Fibroblast of upper back skin (primary cell): ENCODE data around the gene TBC1D14.
"Not testable (repeated sequence)": the region's sequence is repeated elsewhere in the genome, so short reads cannot be mapped to it uniquely, and the experiment has no call there.

ENCODE experiments used
- DNase-seq: peaks from one replicate; pipeline ENCODE4 v3.0.0-alpha.2; 2013

Gene TBC1D14

DNA sequence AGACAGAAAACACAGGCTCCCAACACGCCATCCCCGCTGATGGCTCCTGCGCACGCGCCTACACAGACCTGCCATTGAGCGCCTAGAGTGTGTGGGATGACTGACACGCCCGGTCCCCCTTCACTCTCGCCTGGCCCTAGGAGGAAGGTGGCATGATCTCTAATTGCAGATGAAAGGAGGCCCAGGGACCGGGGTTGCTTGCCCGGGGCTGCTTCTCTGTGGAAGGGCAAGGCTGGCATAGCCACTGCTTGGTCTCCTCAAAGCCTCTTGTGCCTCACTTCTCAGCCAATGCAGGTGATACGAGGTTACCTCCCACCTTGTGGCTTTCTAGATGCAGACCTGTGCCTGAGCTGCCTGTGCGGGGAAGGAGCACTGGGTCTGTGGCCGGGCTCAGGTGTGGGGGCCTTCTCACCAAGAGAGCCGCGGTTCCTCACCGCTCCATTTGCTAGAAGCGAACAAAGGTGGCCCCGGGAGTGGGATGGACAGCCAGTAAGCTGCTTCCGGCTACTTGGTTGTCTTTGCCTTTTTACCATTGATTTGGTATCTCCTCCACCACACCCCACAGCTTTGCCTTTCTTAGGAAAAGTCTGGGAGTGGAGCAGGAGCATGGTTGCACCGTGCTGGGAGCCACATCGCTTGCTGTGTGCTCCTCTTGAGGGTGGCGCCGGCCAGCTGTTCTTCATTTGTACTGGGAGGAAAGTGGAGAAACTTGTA, 47.0 kb downstream of the TBC1D14 start:
- no peak for DNase-seq

DNA sequence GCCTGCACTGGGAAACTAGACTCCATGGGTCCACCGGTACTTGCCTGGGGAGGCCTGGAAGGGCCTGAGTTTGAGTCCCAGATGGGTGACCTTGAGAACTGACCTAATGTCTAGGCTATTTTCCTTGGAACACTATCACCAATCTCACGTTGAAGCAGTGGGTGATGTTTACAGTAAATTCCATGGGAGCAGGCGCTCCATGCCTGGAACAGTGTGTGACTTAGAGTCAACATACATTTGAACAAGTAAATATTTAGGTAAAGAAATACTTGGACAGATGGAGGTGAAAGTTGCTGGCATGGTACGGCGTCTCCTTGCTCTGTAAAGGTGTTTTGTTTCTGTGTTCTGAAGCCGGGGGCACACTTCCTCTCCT, 47.5 kb downstream of the TBC1D14 start:
- DNase-seq, result no peak

DNA sequence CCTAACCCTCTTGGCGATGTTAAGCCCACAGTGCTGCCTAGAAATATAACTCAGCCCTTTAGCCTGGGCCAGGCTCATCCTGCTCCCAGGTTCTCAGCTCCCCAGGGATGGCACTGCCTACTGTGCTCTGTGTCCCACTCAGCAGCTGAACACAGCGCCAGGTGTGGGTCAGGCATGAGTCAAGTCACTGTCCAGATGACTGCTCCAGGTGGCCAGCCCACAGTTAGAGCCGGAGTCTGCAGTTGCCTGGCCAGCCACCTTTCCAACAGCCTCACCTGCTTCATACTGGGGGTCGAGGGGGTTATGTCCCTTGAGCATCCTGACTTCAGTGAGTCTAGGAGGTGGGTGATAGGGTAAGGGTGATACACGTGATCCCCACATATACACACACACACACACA, 48.4 kb downstream of the TBC1D14 start:
- DNase-seq, result no peak

DNA sequence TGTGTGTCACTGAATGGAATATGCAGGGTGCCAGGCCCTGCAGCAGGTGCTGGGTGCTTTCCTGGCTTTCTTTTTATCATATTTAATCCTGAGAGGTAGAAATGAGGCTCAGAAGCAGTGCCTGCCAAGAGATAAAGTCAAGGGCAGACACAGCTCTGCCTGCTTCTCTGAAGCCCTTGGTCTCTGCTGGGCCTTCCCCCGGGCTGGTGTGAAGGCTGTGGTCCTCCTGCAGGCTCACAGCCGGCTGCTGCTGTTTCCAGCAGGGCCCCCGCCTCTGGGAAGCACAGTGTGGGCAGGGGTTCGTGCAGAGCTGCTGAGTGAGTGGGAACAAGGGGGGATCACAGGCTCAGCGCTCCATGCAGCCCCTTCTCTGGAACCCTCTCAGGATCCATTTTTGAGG, 49.6 kb downstream of the TBC1D14 start:
- no peak for DNase-seq

DNA sequence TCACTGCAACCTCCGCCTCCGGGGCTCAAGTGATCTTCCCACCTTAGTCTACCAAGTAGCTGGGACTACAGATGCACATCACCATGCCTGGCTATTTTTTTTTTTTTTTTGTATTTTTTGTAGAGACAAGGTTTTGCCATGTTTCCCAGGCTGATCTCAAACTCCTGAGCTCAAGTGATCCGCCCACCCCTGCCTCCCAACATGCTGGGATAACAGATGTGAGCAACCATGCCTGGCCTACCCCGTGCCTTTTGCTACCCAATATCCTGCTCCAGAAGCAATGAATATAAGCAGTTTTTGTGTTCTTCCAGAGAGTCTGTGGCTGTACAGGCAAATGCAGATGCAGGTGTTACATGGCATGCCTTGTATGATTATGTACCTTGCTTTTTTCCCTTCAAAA, 50.5 kb downstream of the TBC1D14 start:
- DNase-seq, result no peak

DNA sequence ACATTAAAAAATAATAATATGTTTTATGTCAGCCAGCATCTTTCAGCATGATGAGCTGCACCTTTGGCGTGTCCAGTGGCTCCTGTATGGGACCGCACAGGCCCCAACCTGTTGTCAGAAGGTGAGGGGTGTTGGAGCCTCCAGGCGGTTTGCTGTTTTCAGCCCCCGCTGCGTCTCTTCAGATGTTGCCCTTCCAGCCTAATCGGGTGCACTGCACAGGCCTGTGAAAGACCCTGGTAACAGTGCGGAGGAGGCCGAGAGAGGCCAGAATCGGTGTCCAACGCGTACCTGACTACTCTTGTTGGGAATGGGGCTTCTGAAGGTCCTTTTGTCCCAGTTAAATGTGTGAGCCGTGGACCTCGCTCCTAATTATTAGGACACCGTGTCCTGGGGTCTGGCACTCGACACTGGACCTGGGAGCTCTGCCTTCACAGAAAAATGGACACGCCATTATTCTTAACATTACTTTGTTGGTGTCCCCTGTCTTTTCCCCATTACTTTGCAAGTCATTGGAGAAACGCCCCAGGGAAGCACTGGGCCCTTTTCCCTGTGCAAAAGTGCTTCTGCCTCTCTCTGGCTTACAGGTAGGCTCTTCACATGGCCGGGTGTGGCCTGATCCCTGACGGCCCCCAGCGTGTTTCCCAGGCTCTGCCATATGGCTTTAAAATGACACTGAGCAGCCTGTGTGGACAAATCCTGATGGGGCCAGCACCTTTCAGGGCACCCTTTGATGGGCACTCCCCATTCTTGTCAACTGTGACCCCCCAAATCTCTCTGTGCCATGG, 51.2 kb downstream of the TBC1D14 start:
- no peak for DNase-seq

DNA sequence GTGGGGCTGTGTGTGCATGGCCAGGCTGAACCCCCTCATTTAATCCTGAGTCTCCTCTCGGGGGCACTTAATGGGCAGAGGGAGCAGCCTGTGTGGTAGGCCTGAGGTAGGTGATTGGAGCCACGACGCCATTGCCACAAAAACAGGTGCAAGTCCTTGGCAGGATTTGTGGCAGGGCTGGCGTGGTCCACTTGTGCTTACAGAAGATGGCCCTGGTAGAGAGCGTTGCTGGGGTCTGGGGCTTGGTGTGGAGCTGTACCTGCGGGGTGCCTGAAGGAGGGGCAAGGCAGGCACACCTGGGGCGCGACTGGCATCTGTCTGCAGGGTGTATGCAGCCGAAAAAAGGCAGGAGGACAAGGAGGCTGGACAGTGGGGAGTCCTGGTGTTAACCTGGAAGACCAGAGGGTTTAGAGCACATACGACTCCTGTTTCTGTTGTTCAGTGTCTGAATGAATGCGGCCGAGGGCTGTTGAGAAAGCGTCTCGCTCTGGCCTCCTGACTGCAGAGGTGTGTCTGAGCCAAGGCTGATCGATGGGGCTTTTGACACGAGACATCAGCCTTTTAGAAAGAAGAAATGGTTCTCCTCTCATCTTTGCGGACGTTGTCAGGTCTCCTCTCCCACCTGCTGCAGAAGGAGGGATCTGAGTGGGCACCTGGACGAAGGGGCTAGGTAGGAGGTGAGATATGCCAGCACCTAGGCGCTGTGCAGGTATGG, 52.0 kb downstream of the TBC1D14 start:
- no peak for DNase-seq

DNA sequence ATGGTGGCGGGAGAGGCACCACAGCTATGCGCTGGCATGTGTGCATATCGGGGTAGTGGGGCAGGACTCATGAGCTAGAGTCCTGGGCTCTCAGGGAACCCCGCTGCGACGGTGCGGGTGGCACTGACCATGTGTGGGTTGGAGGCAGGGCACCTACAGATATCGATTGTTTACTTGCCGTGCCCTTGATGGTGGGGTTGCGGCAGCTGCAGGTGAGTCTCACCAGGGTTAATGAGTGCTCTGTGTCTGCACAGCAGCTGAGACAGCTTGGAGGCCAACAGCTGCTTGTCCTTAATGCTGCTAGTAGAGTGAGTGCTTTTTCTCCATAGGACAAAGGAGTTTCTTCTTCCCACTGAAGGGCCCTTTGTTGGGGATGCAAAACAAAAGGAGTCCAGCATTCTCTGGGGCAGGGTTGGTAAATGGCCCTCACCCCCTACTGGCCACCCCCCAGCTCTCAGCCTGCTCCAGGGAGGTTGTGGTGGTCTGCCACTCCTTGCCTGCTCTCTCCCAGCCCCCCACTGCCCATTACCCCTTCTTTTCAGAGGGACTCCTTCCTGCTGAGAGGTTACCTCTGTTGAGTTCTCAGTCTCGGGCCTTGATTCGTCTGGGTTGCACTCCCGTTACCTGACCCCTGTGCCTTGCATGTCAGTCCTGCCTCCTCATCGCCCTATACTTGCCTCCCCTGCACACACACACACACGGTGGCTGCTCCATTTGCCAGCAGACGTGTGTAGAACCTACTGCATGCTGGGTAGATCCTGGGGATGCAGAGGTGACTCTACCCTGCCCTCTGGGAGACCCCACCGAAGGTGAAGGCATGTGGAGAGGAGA, 52.8 kb downstream of the TBC1D14 start:
- DNase-seq, result no peak

DNA sequence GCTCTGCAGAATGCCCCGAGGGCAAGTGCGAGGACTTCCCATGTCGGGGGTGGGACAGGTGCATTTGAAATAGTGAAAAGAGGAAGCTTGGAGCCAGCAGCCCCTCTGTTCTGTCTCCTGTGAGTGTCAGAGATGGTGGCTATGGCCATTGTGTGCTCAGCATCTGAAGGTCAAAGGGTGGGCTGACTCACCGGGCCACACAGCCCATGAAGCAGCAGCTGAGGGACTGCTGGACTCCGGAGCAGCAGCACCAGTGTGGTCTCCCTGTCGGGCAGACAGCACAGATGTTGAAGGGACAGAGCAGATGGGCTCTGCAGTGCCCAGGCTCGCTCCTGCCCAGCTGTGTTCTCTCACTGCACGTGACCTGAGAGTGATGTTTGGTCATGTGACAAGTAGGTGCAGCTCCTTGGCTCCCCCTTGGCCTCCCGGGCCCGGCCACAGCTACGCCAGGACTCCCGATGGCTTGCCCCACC, 53.5 kb downstream of the TBC1D14 start:
- no peak for DNase-seq

DNA sequence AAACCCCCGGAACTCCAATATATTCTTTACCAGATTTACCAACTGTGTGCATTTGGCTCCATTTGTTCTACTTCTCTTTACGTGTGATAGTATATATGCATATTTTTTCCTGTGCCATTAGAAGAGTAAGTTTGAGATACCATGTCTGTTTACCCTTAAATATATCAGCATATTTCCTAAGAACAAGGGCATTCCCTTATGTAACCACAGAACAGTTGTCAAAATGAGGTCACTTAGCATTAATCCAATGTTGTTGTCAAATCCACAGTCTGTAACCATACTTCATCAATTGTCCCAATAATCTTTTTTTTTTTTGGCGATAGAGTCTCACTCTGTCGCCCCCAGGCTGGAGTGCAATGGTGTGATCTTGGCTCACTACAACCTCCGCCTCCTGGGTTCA, 55.2 kb downstream of the TBC1D14 start:
- DNase-seq, result no peak

DNA sequence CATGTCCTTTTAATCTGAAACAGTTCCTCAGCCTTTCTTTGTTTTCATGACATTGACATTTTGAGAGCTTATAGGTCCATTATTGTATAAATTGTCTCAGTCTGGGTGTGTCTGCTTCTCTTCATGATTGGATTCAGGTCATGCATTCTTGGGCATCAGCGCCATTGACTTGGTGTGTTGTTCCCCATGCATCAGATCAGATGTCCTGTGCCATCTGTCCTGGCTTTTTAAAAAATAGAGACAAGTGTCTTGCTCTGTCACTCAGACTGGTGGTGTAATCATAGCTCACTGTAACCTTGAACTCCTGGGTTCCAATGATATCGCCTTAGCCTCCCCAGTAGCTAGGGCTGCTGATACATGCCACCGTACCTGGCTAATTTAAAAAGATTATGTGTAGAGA, 55.7 kb downstream of the TBC1D14 start:
- DNase-seq, result no peak

DNA sequence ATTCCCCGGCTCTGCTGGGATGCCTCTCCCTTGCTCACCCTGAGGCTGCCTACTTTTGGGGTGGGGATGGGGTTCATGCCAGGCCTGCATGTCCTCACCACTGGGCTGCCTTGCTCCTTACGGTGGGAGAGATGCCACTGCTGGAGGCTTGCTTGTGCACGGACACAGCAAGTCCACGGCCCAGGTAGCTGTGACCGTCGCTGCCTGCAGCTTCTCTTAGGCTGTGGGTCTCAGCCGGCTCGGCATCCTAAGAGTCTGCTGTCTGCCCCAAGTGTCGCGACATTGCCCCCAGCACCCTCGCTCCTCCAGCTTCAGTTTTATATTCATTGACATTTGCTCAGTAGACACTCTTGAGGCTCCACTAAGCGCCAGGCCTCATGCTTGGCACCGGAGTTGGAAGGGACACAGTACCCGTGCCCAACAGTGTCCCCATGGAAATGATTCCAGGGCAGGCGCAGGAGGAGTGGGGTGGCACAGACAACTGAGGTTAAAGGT, 58.3 kb downstream of the TBC1D14 start:
- no peak for DNase-seq

DNA sequence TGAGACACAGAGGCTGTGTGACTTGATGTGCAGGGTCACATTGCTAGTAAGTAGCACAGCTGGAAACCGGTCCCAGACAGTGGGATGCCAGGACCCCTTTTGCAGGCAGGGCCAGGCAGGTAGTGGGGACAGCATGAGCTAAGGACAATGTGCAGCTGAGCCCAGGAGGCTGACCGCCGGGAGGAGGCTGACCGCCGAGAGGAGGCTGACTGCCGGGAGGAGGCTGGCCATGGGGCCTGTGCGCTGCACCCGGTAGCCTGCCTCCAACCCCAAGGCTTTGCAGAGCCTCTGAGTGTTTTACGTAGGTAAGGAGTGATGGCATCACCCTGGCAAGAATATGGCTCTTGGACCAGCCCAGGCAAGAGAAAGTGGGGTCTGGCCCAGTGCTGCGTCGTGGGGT, 58.9 kb downstream of the TBC1D14 start:
- no peak for DNase-seq

DNA sequence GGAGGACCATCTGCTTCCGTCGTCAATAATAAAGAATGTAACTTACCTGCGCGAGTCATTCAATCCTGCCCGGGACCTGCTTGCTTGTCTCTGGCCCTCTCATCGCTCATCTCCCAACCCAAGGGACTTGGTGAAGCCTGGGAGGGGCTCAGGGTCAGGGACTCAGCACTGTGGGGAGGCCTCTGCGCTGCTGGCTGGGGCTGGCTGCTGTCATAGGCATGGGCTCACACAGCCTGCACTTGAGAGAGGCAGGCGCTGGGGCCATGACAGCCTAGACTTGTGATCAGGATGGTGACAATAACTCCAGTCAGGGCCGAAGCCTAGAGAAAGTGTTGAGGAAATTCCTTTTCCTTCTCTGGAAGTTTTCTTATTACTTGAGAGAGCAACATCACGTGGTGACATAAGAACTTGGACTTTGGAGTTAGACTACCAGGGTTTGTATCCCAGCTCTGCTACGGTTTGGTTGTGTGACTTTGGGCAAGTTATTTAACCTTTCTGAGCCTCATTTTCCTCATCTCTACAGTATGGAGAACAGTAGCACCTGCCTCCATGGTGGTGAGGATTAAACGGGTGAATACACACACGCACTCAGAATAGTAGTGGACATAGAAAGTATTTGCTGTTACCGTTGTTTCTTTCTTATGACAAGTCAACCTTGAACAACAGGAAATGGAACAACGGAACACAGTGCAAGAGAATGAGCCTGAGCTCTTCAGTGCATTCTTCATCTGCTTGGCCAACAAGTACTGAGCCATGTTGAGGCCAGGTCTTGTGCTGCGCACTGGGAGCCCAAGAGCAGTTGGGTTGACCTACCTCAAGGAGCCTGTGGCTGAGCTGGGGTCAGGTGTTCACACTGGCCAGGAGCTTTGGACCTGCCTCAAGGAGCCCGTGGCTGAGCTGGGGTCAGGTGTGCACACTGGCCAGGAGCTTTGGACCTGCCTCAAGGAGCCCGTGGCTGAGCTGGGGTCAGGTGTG, 60.5 kb downstream of the TBC1D14 start:
- DNase-seq, result no peak

DNA sequence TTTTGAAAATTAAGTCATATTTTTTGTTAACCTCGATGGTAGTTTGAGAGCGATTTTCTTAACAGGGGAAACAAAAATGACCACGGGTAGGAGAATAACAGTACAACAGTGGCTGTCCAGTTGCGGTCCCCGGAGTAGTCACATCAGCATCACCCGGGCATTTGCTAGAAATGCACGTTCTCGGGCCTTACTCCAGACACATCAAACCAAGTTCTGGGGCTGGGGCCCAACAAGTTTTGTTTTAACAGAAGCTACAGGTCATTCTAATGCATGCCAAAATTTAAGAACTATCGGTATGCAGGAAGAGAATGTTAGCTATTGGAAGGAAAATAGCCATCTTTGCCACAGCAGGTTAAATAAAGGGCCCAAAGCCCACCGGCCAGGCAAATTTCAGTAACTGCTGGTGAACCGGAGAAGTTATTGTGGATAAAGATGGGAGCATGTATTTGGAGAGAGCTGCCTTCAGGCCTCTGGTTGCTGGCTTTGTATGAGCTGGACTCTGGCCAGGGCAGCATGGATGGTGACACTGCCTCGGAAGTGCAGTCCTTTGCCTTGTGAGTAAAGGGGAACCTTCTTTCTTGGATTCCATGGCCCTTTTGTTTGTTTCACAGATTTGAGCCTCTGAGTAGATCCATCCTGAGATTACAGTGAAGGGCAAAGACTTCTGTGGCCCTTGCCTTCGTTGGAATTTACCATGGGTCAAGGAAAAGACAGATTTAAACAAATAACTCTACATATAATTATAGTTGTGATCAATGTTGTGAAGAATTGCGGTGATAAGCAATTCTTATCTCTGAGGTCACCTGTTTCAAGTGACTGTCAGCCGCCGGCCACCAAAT, 62.1 kb downstream of the TBC1D14 start:
- DNase-seq, result no peak

DNA sequence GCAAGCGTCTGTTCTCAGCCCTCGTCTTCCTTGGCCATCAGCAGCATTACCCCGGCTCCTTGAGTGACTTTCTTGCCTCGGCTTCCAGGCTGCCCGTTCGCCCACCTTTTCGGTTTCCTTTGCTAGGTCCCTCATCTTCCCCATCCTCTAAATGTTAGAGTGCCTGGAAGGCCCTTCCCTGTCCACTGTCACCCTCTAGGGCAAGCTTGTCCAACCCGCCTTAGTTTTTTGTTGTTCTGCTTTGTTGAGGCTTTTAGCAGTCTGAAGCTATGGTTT, 62.7 kb downstream of the TBC1D14 start:
- DNase-seq, result no peak

DNA sequence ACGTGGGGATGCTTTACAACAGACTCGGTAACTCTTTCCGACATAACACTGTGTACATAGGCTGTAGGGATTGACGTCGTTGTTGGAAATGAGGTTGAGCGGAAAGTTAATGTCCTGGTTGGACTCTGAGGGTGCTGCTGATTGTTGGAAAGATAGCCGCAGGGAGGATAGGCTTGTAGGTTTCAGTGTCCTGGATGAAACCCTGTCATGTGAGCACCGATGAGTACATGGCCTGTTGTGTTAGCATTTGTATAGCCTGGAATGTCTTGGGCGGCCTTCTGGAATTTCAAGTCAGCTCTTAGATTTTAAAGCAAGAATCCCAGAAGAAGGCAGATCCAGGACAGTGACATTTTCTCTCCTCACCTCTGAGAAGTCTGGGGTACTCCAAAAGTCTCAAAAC, 63.3 kb downstream of the TBC1D14 start:
- DNase-seq, result no peak

DNA sequence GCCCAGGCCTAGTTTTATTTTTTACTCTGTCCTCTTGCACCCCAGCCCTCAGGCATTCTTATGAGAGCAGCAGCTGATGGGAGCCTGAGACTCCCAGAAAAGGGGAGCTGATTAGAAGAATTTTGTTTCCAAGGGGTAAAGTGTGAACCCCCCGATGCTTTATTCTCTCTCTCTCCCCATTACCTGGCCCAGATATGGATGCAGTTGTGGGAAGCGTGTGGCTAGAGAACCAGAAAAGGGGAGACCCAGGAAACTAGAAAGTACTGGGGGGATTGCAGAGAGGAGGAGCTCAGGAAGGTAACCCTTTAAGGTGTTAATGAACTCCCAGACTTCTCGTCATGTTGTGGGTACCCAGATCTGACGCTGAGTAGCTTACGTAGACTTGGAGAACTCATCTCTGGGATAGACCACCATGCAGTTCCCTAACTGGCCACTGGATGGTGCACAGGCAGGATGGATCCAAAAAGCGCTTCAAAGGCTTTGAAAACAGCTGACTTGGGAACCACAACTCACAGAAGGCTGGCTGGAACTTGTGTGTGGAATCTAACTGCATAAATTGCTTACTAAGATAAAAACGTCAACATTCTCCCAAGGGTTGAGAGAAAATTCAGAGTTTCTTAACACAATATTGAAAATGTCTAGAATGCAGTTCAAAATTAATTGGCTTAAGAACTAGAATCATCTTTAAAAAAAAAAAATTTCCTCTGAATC, 64.7 kb downstream of the TBC1D14 start:
- DNase-seq, result peak; percentile 84

DNA sequence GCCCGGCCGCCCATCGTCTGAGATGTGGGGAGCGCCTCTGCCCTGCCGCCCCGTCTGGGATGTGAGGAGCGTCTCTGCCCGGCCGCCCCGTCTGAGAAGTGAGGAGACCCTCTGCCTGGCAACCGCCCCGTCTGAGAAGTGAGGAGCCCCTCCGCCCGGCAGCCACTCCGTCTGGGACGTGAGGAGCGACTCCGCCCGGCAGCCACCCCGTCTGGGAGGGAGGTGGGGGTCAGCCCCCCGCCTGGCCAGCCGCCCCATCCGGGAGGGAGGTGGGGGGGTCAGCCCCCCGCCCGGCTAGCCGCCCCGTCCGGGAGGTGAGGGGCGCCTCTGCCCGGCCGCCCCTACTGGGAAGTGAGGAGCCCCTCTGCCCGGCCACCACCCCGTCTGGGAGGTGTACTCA, 68.2 kb downstream of the TBC1D14 start:
- DNase-seq, result not testable (repeated sequence)

DNA sequence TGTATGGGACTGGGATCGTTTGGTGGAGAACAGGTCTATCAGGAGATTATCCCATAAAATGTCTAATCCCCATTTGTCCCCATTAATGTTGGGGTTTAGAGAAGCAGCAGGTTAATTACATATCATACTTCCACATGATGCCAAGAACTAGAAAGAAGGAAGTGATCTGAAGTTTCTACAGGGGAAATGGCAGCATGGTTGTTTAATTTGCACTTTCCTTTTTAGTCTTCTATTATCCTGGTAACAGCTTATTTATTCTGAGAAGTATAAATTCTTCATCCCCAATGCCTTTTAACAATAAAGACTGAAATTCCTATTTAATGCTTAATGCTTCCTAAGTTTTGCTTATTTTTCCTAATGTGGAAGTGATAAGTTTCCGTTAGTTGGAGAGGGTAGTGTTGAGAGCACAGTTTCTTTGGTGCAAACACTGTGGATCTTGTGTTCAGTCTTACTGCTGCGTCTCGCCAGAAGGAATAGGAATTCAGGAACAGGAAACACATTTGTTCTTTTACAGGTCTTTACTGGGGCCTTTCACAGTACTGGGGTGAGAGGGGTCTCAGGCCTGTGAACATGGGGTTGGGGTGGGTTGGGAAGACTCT, 74.0 kb downstream of the TBC1D14 start:
- no peak for DNase-seq
